Lower leg skin (tissue), 4 donors: ENCODE data around the gene PHB1. TPM values are rescaled to one million over a fixed set of nuclear protein-coding genes. Genes with fewer than 3 reads are reported as not detected.
A peak's percentile ranks its signal among the peaks of the same experiment; 100 is the strongest.

Experiments used
- DNase-seq, 2 donors: peaks; one replicate each; pipeline ENCODE4 v3.0.0-alpha.2; 2019; ENCODE audit warnings: low spot score in 2 of 2
- H3K4me3 ChIP-seq: fragments of 200-600 bp; sonication (generic); 2 replicates; pipeline ENCODE4 v1.5.1; 2017; ENCODE audit warnings: mild to moderate bottlenecking, low read depth; ENCODE audit not compliant: poor library complexity, severe bottlenecking
- POLR2A ChIP-seq, 2 donors: fragments of 450-650 bp; IDR thresholded peaks; one replicate each; pipeline ENCODE4 v1.6.1; 2016 to 2017; ENCODE audit warnings: antibody characterized with exemption in 2 of 2, mild to moderate bottlenecking in 1 of 2, moderate library complexity in 1 of 2
- WGBS, 2 donors: methylation state at CpG; one replicate each; pipeline ENCODE4 v1.1.5; 2018; 5-methylcytosine and 5-hydroxymethylcytosine counted together
- intact Hi-C: fragments of 100-400 bp; cut with DNase I; formaldehyde crosslinking; loops from one replicate; pipeline ENCODE4 v1.15.0; 2023; ENCODE audit warnings: low total_unique reads
- total RNA-seq, 4 donors: library from RNA; depleted of rRNA; stranded (reverse); fragments of >200 nt; gene quantifications; one replicate each; pipeline ENCODE4 v1.1.0, GENCODE V29; 2016
- TF ChIP-seq, protein P1 (sequence below), 3 donors: fragments of 450-650 bp; IDR thresholded peaks; one replicate each; pipeline ENCODE4 v1.5.1; 2016; ENCODE audit warnings: antibody characterized with exemption in 3 of 3, mild to moderate bottlenecking in 3 of 3, moderate library complexity in 2 of 3

Gene PHB1
- total RNA-seq, 4 donors from 2014 or later, result 47.0 to 79.0 (median 71.3) TPM

DNA sequence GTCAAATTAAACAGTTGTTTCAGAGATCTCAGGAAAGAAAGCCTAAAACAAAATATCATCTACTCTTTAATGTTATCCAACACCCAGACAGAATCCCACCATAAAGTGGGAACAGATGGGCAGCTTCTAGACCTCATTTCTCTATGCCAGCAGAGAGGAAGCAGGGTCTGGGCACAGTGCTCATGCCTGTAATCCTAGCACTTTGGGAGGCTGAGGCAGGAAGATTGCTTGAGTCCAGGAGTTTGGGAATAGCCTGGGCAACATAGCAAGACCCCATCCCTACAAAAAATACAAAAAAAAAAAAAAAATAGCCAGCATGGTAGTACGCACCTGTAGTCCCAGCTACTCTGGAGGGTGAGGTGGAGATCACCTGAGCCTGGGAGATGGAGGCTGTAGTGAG lies 39.1 kb downstream of the PHB1 start:
- no peak for TF ChIP-seq POLR2A (IDR thresholded peaks at IDR 0.05)
- TF ChIP-seq, protein P1, sequence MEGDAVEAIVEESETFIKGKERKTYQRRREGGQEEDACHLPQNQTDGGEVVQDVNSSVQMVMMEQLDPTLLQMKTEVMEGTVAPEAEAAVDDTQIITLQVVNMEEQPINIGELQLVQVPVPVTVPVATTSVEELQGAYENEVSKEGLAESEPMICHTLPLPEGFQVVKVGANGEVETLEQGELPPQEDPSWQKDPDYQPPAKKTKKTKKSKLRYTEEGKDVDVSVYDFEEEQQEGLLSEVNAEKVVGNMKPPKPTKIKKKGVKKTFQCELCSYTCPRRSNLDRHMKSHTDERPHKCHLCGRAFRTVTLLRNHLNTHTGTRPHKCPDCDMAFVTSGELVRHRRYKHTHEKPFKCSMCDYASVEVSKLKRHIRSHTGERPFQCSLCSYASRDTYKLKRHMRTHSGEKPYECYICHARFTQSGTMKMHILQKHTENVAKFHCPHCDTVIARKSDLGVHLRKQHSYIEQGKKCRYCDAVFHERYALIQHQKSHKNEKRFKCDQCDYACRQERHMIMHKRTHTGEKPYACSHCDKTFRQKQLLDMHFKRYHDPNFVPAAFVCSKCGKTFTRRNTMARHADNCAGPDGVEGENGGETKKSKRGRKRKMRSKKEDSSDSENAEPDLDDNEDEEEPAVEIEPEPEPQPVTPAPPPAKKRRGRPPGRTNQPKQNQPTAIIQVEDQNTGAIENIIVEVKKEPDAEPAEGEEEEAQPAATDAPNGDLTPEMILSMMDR (IDR thresholded peaks at IDR 0.05), result no peak
- WGBS, 2 donors, result 95% methylated on average over 1 of the region's 1 CpG
- DNase-seq, result no peak
- intact Hi-C loops, result no loop called here
- no peak overlapping the region for H3K4me3 ChIP-seq

DNA sequence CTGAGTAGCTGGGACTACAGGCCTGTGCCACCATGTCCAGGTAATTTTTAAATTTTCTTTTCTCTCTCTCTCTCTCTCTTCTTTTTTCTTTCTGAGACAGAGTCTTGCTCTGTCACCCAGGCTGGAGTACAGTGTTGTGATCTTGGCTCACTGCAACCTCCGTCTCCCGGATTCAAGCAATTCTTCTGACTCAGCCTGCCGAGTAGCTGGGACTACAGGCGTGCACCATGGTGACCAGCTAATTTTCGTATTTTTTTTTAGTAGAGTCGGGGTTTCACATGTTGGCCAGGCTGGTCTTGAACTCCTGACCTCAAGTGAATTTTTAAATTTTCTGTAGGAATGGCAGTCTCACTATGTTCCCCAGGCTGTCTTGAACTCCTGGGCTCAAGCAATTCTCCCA lies 41.6 kb downstream of the PHB1 start:
- no peak overlapping the region for H3K4me3 ChIP-seq
- WGBS, 2 donors, result 82 to 92% methylated on average over 6 of the region's 6 CpGs
- peak in 1 of 2 donors; percentile 34 for DNase-seq
- no peak for TF ChIP-seq POLR2A (IDR thresholded peaks at IDR 0.05)
- TF ChIP-seq, protein P1 (IDR thresholded peaks at IDR 0.05), result no peak
- intact Hi-C loops, result no loop called here

DNA sequence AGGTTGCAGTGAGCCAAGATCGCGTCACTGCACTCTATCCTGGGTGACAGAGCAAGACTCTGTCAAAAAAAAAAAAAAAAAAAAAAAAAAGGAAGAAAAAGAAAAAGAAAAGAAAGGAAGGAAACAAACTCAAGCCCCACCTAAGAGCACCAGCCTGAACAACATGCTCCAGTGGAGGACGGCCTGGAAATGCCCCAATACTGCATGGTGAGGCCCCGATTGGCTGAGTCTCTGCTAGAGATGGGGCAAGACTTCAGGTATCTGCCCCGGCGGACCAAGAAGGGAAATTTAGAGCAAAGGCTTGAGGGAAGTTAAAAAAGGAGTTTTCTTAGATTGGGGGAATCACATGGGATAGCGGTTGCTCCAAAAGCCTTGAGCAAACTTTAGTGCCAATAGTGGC lies 42.3 kb downstream of the PHB1 start:
- peak in 1 of 2 donors; percentile 52 for DNase-seq
- TF ChIP-seq, protein P1 (IDR thresholded peaks at IDR 0.05), result no peak
- no peak overlapping the region for H3K4me3 ChIP-seq
- intact Hi-C loops, result no loop called here
- WGBS, 2 donors, result 76 to 82% methylated on average over 7 of the region's 7 CpGs

DNA sequence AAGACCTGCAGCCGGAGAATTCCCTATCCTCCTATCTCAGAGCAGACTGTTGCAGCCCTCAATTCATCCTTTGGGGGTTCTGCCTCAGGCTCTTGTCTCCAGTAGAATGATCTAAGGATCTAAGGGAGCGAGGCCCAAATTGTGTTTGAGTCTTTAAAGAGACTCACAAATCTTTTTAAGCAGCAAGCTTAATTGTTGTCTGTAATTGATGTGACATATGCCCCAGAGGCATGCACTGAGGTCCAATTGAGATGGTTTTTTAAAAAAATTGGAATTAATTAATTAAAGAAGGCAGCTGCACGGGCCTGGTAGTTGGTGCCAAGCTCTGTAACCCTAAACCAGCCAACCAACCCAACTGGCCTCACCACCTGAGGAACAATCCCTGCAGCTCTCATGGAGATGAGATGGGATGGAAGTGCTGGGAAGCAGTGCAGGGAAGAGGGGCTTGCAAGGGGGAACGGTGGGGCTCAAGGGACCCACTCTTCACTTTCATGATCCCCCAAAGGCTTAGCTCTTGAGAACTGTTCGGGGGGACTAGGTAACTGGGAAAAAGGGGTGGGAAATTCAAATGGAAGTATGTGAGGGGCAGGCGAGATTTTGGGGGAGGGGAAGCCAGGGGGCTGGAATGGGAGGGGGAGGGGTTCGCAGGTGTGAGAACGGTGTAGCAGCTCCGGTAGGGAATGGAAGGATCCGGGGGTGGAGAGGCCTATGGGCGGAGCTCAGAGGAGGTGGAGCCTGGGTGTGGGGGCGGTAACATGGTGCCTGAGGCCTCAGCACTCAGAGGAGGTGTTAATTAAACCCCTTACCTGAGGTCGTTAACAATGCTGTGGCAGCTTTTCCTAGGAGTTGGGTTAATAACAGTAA lies 43.5 kb downstream of the PHB1 start:
- TF ChIP-seq POLR2A (IDR thresholded peaks at IDR 0.05), result no peak
- DNase-seq, result peak in 1 of 2 donors; percentile 68
- no peak overlapping the region for H3K4me3 ChIP-seq
- intact Hi-C loops, result no loop called here
- WGBS, 2 donors, result 35 to 36% methylated on average over 13 of the region's 13 CpGs

DNA sequence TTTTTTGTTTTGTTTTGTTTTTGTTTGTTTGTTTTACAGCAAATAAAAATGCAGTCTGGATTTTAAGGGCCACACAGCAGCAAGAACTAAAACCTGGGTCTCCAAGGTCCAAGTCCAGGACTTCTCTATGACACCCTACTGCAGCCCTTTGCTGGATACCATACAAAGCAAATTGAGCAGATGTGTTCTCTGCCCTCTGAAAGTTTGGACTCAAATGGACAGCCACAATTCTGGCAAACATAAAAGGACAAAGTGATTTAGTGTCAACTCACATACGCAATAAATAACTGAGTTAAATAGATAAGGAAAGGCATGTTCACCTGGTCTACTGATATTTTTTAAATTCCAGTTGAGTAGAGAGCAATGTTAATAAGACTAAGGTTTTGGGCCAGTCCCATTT lies 44.9 kb downstream of the PHB1 start:
- WGBS, 2 donors, result 95 to 98% methylated on average over 1 of the region's 1 CpG
- intact Hi-C loops, result no loop called here
- H3K4me3 ChIP-seq, result no peak overlapping the region
- DNase-seq, result no peak
- no peak for TF ChIP-seq POLR2A (IDR thresholded peaks at IDR 0.05)
- TF ChIP-seq, protein P1 (IDR thresholded peaks at IDR 0.05), result no peak

DNA sequence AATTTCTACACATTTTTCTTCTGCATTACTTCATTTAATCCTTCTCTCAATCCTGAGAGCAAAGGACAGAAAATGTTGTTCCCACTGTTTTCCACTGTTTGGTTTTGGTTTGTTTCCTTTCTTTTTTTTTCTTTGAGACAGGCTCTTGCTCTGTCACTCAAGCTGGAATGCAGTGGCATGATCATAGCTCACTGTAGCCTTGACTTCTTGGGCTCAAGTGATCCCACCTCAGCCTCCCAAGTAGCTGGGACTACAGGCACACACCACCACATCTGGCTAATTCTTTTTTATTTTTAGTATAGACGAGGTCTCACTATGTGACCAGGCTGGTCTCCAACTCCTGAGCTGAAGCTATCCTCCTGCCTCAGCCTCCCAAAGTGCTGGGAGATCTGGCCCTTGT lies 45.6 kb downstream of the PHB1 start:
- TF ChIP-seq, protein P1 (IDR thresholded peaks at IDR 0.05), result no peak
- TF ChIP-seq POLR2A (IDR thresholded peaks at IDR 0.05), result no peak
- no peak overlapping the region for H3K4me3 ChIP-seq
- intact Hi-C loops, result no loop called here
- peak in 1 of 2 donors; percentile 10 for DNase-seq
- WGBS, 2 donors, result 78 to 88% methylated on average over 1 of the region's 1 CpG
